HG02938 (cell line): Measurements from ENCODE around the gene C1S.
"Not testable (repeated sequence)": the region's sequence is repeated elsewhere in the genome, so short reads cannot be mapped to it uniquely, and the experiment has no call there.

ENCODE experiments used
- ATAC-seq: cut with Tn5 transposase; IDR thresholded peaks from one replicate; pipeline ENCODE4 v1.9.1; 2021; ENCODE audit warnings: mild to moderate bottlenecking, moderate library complexity; ENCODE audit not compliant: unreplicated experiment

The C1S gene

GRCh38 chr12:7060353-7060954, at the start of gene C1S:
Gene C1S, plus strand, starts transcription at chr12:7060718. Its CDS starts 1,195 bp downstream, at chr12:7061913.
- no peak for ATAC-seq

DNA sequence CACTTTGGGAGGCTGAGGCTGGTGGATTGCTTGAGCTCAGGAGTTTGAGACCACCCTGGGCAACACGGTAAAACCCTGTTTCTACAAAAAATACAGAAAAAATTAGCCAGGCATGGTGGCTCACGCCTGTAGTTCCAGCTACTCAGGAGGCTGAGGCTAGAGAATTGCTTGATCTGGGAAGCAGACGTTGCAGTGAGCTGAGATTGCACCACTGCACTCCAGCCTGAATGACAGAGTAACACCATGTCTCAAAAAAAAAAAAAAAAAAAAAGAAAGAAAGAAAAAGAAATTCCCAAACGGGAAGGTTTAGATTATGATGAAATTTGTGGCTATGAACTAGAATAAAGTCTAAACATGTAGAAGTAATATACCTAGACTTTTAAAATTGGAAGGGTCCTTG, 49.1 kb upstream of the C1S start:
- not testable (repeated sequence) for ATAC-seq

GRCh38 chr12:7012024-7012607, 48.4 kb upstream of the C1S start:
- ATAC-seq = no peak

GRCh38 chr12:7013101-7013500, 47.4 kb upstream of the C1S start:
- no peak for ATAC-seq

GRCh38 chr12:7015555-7016370, 44.8 kb upstream of the C1S start:
- ATAC-seq = no peak

DNA sequence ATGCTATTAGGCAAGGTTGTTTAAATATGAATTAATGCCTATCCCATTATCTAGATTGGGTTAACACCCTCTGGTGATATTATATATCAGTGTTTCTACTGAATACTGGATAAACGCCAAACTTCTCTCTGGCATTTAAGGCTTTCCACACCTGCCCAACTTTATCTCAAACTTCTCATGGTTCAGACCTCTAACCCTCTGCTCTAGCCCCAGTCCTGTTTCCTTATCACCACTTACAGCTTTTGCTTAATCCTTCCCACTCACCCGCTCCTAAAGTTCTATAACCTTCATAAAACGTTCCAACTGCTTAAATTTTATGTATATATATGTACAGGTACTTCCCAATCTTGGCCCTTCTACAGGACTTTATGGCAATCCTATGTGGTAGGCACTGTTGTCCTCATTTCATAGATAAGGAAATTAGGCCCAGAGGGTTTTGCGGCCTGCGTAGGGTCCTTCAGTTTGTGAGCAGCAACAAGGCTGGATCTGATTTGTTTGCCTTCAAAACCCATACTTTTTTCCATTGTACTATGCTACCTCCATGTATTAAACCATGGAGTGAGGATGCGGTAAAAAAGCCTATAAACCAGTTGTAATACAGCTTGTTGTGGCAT, 43.5 kb upstream of the C1S start:
- ATAC-seq = no peak

GRCh38 chr12:7017870-7018349, 42.6 kb upstream of the C1S start:
- ATAC-seq = peak; percentile 27

GRCh38 chr12:7018350-7019042, 42.0 kb upstream of the C1S start, which contains the start of gene LPCAT3:
Gene LPCAT3, minus strand, starts transcription at chr12:7018476. Its CDS starts 52 bp downstream, at chr12:7018424.
- peak; percentile 91 for ATAC-seq

DNA sequence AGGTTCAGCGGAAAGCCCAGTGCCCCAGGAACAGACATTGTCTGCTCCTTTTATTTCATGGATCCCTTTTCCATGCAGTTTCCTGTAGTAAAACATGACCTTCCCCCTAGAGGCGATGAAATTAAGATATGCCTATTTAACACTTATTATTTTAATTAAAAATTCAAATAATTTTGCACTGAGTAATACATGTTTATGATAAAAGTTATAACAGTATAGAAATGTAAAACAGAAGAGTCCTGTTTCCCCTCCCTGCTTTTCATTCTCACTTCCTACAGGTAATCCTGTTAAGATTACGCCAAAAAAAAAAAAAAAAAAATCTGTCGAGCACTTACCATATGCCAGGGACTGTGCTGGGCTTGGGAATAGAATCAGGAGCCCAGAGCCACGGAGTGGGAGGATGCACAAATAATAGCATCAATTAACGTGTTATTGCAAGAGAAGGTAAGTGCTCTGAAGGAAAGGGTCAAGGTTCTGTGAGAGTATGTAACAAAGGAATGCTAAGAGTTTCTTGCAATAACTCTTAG, 41.4 kb upstream of the C1S start:
- no peak for ATAC-seq

- ATAC-seq = no peak
Observed at GRCh38 chr12:7021956-7022355, 38.6 kb upstream of the C1S start.

GRCh38 chr12:7023114-7023513, 37.4 kb upstream of the C1S start:
- ATAC-seq = no peak

DNA sequence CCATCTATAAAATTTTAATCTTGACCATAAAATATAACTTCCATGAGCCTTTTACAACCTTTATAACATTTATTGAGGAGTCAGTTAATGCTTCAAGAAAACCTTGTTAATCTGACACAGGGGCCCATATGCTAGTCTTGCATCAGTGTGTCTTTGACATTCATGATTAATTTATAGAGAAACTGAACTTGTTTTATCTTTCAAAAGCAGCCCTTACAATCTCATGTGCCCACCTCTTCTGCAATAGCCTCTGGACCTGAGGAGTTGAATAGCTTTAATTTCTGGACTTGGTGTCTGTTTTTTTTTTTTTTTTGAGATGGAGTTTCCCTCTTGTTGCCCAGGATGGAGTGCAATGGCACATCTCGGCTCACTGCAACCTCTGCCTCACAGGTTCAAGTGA, 33.7 kb upstream of the C1S start:
- ATAC-seq = no peak

- no peak for ATAC-seq
Observed at GRCh38 chr12:7031306-7031705, 29.2 kb upstream of the C1S start.

- no peak for ATAC-seq
Observed at GRCh38 chr12:7032990-7033389, 27.5 kb upstream of the C1S start.

DNA sequence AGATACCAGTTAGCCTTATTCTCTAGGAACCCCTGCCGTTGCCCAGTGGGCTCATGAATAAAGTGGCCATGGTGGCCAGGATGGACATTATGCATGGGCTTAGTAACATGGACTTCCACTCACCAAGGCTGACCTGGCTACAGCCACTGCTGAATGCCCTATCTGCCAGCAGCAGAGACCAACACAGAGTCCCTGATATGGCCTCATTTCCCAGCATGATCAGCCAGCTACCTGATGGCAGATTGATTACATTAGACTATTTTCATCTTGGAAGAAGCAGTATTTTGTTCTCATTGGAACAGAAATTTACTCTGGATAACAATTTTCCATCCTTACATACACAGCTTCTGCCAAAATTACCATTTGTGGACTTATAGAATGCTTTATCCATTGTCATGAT, 26.1 kb upstream of the C1S start:
- no peak for ATAC-seq

DNA sequence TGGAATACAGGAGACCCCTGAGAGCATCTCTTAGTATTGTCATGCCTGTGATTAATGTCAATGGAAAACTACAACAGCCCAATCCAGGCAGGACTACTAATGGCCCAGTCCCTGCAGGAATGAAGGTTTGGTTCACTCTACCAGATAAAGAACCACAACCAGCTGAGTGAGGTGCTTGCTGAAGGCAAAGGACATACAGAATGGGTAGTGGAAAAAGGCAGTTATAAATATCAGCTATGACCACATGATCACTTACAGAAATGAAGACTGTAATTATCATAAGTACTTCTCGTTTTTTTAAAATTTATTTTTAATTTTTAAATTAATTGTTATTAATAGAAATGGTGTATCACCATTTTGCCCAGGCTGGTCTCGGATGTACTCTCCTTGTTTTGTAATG, 25.1 kb upstream of the C1S start:
- no peak for ATAC-seq

DNA sequence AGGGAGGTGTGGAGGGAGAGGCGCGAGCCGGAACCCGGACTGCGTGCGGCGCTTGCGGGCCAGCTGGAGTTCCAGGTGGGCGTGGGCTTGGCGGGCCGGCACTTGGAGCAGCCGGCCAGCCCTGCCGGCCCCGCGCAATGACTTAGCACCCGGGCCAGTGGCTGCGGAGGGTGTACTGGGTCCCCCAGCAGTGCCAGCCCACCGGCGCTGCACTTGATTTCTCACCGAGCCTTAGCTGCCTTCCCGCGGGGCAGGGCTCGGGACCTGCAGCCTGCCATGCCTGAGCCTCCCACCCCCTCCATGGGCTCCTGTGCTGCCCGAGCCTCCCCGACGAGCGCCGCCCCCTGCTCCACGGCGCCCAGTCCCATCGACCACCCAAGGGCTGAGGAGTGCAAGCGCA, 23.1 kb upstream of the C1S start:
- ATAC-seq = not testable (repeated sequence)

- no peak for ATAC-seq
Observed at GRCh38 chr12:7038591-7038990, 21.9 kb upstream of the C1S start.

DNA sequence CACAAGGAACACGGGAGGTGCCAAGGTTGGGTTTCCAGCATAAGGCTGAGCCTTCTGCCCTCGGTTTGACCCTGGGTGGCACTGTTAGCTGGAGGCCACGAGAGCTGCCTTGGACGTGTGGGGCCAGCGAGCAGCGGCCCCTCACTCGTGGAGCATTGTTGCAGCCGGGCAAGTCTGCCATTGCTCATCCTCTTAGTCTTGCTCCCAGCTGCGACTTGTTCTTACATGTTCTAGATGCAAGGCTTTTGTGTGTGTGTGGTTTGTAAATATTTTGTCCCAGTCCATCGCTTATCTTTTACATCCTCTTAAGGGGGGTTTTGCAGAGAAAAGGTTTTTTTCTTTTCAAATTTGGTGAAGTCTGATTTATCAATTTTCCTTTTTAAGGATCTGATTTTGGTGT, 21.1 kb upstream of the C1S start:
- no peak for ATAC-seq

- no peak for ATAC-seq
Observed at GRCh38 chr12:7042842-7043241, 17.7 kb upstream of the C1S start.

GRCh38 chr12:7045913-7046312, 14.6 kb upstream of the C1S start:
- no peak for ATAC-seq
